GM21529 (cell line): ENCODE data around the gene TBC1D20.
"Not testable (repeated sequence)": the region's sequence is repeated elsewhere in the genome, so short reads cannot be mapped to it uniquely, and the experiment has no call there.

Experiments
- ATAC-seq: cut with Tn5 transposase; IDR thresholded peaks from one replicate; pipeline ENCODE4 v1.9.1; 2021; ENCODE audit not compliant: unreplicated experiment

The TBC1D20 gene

DNA sequence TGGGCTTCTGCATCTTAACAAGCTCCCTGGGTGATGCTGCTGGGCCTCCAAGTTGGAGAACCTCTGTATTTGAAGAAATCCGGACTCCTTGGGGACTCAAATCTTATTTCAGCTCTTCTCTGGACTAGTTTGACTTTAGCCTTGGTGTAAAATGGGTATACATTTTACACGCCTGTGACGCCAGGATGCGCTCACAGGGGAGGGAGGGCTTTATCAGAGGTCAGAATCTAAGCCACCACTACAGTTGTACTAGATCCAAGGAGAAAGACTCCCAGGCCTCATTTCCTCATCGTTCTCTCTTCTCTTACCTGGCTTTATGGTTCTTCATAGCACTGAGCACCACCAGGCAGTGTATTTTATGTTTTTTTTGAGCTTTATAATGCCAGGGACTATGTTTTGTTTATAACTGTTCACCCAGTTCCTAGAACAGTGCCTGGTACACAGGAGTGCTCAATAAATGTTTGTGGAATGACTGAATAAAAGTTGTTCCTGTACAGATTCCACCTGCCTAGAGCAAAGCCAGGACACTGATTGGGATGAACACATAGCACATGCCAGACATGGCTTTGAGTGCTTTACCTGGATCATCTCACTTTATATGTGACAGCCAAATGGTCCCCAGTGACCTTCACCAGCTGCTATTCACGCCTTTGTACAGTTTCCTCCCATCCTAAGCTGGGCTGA lies 59.3 kb downstream of the TBC1D20 start:
- ATAC-seq: no peak

GRCh38 chr20:402496-402885 lies 59.8 kb downstream of the TBC1D20 start:
- no peak for ATAC-seq

DNA sequence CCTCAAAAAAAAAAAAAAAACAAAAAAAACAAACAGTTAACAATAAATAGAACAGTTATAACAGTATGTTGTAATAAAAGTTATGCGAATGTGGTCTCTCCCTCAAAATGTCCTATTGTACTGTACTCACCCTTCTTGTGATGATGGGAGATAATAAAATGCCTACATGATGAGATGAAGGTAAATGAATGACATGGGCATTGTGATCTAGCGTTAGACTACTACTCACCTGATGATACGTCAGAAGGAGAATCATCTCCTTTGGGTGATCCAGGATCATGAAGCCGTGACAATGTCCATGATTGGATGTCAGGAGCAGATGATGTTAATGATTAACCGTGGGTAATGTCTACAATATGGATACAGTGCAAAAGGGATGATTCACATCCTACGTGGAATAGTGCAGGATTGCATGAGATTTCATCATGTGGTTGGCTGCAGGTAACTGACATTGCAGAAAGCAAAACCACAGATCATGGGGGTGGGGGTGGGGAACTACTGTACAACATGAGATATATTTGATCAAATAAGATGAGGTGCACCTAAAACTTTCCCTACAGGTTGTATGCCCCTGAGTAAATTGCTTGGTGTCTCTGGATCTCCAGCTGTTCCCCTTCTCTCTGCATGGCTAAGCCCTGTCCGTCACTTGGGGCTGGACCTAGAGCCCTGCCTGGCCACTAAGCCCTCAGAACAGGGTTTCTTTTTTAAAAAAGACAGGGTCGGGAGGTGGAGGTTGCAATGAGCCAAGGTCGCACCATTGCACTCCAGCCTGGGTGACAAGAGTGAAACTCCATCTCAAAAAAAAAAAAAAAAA lies 60.4 kb downstream of the TBC1D20 start:
- ATAC-seq: no peak

- ATAC-seq: no peak
These were observed 61.7 kb downstream of the TBC1D20 start for GRCh38 chr20:400454-401275.

GRCh38 chr20:400128-400453 lies 62.2 kb downstream of the TBC1D20 start:
- ATAC-seq: no peak

GRCh38 chr20:399182-399707 lies 63.1 kb downstream of the TBC1D20 start:
- ATAC-seq: no peak

GRCh38 chr20:397432-398237 lies 64.7 kb downstream of the TBC1D20 start:
- ATAC-seq: no peak

DNA sequence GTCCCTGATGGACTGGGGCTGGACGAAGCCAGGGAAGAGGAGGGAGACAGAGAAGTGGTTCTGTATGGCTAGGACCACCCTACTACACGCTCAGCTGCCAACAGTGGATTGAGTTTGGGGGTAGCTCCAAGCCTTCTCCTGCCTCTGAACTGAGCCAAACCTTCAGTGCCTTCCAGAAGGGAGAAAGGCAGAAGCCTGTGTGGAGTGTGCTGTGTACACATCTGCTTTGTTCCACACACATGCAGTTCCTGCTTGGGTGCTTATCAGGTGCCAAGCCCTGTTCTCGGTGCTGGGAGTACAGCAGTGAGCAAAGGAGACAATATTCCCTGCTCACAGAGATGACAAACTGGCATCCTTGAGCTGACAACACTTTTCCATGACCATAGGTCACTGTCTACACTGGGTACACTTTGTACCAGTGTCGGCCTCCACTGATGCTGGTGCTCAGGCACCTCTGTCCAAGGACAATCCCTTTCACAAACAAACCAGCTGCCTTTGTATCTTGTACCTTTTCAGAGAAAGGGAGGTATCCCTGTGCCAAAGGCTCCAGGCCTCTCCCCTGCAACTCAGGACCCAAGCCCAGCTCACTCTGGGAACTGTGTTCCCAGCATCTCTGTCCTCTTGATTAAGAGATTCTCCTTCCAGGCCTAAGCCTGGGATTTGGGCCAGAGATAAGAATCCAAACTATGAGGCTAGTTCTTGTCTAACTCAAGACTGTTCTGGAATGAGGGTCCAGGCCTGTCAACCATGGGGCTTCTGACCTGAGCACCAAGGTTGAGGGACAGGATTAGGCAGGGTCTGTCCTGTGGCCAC lies 65.5 kb downstream of the TBC1D20 start:
- no peak for ATAC-seq

- no peak for ATAC-seq
These were observed 66.1 kb downstream of the TBC1D20 start for GRCh38 chr20:396252-396618.

DNA sequence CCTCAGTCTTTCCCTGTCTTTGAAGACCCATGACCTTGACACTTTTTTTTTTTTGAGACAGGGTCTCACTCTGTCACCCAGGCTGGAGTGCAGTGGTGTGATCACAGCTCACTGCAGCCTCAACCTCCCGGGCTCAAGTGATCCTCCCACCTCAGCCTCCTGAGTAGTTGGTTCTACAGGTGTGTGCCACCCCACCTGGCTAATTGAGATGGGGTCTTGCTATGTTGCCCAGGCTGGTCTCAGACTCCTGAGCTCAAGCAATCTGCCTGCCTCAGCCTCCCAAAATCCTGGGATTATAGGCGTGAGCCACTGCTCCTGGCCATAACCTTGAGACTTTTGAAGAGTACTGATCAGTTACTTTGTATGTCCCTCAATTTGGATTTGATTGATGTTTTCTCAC lies 69.0 kb downstream of the TBC1D20 start:
- ATAC-seq: not testable (repeated sequence)

DNA sequence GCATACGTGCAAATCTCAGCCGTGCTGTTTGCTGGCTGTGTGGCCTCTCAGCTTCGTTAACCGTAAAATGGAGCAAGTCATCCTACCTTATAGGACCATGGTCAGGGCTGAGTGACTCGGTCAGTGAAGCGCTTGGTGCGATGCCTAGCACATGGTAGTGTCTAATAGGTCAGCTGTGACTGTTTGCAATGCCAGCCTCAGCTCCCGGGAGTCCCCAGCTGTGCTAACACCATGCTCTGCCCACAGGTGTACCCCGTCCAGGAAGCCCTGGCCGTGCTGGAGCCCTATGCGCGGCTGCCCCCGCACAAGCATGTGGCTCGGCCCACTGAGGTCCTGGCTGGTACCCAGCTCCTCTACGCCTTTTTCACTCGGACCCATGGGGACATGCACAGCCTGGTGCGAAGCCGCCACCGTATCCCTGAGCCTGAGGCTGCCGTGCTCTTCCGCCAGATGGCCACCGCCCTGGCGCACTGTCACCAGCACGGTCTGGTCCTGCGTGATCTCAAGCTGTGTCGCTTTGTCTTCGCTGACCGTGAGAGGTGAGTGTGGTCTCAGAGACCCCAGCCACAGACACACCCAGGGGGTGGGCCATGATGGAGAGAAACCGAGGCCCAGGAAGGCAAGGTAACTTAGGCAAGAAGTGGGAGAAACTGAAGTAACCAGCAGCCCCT lies 71.2 kb downstream of the TBC1D20 start:
- ATAC-seq: no peak

- no peak for ATAC-seq
These were observed 73.1 kb downstream of the TBC1D20 start for GRCh38 chr20:389220-389619.

DNA sequence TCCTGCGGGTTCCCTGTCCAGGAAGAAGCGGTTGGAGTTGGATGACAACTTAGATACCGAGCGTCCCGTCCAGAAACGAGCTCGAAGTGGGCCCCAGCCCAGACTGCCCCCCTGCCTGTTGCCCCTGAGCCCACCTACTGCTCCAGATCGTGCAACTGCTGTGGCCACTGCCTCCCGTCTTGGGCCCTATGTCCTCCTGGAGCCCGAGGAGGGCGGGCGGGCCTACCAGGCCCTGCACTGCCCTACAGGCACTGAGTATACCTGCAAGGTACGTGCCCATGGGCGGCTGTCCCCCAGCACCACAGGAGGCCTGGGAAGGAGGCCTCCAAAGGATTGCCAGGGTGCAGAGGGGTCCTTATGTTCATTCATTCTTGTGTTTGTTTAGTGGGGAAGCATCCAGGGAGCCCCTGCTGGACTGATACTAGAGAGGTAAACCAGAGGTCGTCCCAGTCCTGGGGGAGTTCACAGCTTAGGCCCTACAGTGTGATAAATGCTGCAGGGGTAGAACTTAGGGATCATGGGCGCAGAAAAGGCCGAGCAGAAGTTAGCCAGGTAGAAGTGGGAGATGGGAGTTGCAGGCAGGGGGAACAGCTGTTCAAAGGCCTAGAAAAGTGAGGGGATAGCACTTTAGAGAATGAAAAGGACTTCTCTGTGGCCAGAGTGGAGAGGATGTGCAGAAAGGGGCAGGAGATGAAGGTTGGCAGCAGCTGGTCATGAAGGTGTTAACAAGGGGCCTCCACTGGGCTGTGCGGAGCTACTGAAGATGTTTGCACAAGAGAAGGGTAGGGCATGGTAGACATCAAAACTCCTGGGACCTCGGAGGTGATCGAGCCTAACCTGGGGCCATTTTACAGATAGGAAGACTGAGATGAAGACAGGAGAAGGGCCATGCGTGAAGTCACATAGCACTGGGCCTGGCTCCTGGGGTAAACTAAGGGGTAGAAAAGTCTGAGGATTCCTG lies 74.0 kb downstream of the TBC1D20 start:
- ATAC-seq: no peak

GRCh38 chr20:387520-387919 lies 74.8 kb downstream of the TBC1D20 start:
- ATAC-seq: no peak

GRCh38 chr20:386634-387033 lies 75.7 kb downstream of the TBC1D20 start:
- ATAC-seq: not testable (repeated sequence)
